Ishikawa (cell line): ENCODE measurements around the gene CHST6.

ENCODE experiments used
- CEBPB ChIP-seq: IDR thresholded peaks from 2 replicates; pipeline ENCODE4 v1.6.1; 2012
- CREB1 ChIP-seq: IDR thresholded peaks from 2 replicates; pipeline ENCODE4 v1.6.1; 2012; ENCODE audit warnings: low read depth
- EGR1 ChIP-seq: IDR thresholded peaks from 2 replicates; pipeline ENCODE4 v1.6.1; 2012
- EP300 ChIP-seq: IDR thresholded peaks from 2 replicates; pipeline ENCODE4 v1.6.1; 2012; ENCODE audit warnings: borderline replicate concordance
- FOXM1 ChIP-seq: IDR thresholded peaks from 2 replicates; pipeline ENCODE4 v1.6.1; 2012; ENCODE audit warnings: low read depth, borderline replicate concordance
- MAX ChIP-seq: IDR thresholded peaks from 2 replicates; pipeline ENCODE4 v1.6.1; 2012
- NFIC ChIP-seq: IDR thresholded peaks from 2 replicates; pipeline ENCODE4 v1.6.1; 2012
- RAD21 ChIP-seq: IDR thresholded peaks from 2 replicates; pipeline ENCODE4 v1.6.1; 2012; ENCODE audit warnings: low read depth
- REST ChIP-seq: IDR thresholded peaks from 2 replicates; pipeline ENCODE4 v1.6.1; 2012; ENCODE audit warnings: low read depth, mild to moderate bottlenecking
- TAF1 ChIP-seq: IDR thresholded peaks from 2 replicates; pipeline ENCODE4 v1.6.1; 2012; ENCODE audit warnings: low read depth, mild to moderate bottlenecking
- TCF12 ChIP-seq: IDR thresholded peaks from 2 replicates; pipeline ENCODE4 v1.6.1; 2012; ENCODE audit warnings: low read depth
- TEAD4 ChIP-seq: IDR thresholded peaks from 2 replicates; pipeline ENCODE4 v1.6.1; 2012
- USF1 ChIP-seq: IDR thresholded peaks from 2 replicates; pipeline ENCODE4 v1.6.1; 2012
- YY1 ChIP-seq: IDR thresholded peaks from 2 replicates; pipeline ENCODE4 v1.6.1; 2012; ENCODE audit warnings: low read depth
- ZBTB7A ChIP-seq: IDR thresholded peaks from 2 replicates; pipeline ENCODE4 v1.6.1; 2012; ENCODE audit warnings: low read depth

Gene CHST6

DNA sequence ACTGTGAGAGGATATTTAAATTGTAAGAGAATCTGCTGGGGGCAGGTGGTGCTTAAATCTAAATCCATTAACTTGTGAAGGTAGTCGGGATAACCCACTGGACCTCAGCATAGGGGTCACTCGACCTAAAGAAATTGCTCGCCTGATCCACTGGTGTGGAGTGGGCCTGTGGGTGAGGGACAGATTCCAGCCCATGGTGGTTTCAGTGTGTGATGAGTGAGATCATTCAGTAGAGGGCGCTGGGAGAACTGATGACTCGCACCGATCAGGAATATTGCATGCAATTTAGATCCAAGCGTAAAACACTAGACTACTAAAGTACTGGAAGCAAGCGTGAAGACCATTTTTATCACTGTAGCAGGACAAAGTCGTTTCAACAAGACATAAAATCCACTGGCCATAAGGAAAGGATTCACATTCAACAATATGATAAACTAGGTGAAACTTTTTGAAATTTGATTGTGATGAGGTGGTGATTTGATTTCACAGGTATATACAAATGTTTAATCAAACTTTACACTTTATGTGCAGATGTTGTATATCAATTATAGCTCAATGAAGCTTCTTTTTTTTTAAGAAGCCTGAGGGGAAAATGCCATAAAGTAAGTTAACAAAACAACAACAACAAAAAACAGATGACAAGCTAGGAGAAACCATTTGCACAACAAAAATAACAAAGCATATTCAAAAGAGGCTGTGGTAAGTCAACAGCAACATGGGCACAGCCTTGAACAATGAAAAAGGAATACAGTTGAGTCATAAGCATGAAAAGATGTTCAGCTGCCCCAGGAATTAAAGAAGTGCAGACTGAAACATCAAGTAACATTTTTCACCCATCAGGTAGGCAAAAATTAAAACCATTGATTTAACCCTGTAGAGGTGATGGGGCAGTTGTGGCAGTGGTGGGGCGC is 23.3 kb downstream of the CHST6 start:
- no peak for TF ChIP-seq CREB1
- TF ChIP-seq CEBPB, result no peak
- no peak; the same call in 1 of the 2 replicates for TF ChIP-seq MAX
- TF ChIP-seq EGR1, result no peak
- no peak for TF ChIP-seq TAF1
- TF ChIP-seq ZBTB7A, result no peak
- no peak for TF ChIP-seq TCF12
- peak; percentile 96 for TF ChIP-seq RAD21
- no peak for TF ChIP-seq USF1
- no peak for TF ChIP-seq EP300
- TF ChIP-seq TEAD4, result peak; percentile 36; the same call in 1 of the 2 replicates

- TF ChIP-seq FOXM1 (no peak), MAX (no peak), TEAD4 (no peak), ZBTB7A (no peak), EP300 (no peak), EGR1 (no peak), TCF12 (no peak), NFIC (no peak), TAF1 (no peak), YY1 (no peak), CEBPB (no peak), CREB1 (no peak), USF1 (no peak), RAD21 (no peak), REST (no peak)
Observed at GRCh38 chr16:75466760-75467159, 28.5 kb downstream of the CHST6 start.

GRCh38 chr16:75464122-75464918 is 30.9 kb downstream of the CHST6 start, which contains the start of gene TMEM170A:
TMEM170A (minus strand) TSS chr16:75464689; CDS start chr16:75464600, 89 bp downstream.
- TF ChIP-seq NFIC (peak; percentile 90), TEAD4 (no peak), EP300 (no peak; the same call in 1 of the 2 replicates), MAX (peak; percentile 78), CEBPB (peak; percentile 22; the same call in 1 of the 2 replicates), TCF12 (peak; percentile 48; the same call in 1 of the 2 replicates), USF1 (peak; percentile 32; the same call in 1 of the 2 replicates), RAD21 (peak; percentile 70), YY1 (no peak), FOXM1 (no peak), REST (no peak), TAF1 (peak; percentile 55; the same call in 1 of the 2 replicates), CREB1 (no peak), EGR1 (no peak), ZBTB7A (peak; percentile 76; the same call in 1 of the 2 replicates)

DNA sequence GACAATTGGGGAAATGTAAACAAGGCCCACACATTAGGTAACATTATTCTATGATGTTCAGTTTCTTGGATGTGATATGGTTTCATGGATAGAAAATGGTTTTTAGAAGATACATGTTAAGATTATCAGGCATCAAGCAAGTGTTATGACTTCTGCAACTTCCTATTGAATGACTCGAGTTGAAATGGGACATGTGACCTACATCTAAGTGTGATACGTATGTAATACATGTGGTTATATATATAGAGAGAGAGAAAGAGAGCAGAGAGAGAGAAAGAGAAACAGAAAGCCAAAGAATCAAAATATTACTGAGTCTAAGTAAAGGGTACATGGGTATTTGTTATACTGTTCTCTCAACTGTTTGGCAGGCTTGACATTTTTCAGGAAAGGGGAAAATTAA is 32.4 kb downstream of the CHST6 start:
- TF ChIP-seq RAD21, result no peak
- TF ChIP-seq REST, result no peak
- TF ChIP-seq FOXM1, result no peak
- no peak for TF ChIP-seq ZBTB7A
- no peak for TF ChIP-seq EGR1
